Measurements from ENCODE around the gene SENP1.

The SENP1 gene

DNA sequence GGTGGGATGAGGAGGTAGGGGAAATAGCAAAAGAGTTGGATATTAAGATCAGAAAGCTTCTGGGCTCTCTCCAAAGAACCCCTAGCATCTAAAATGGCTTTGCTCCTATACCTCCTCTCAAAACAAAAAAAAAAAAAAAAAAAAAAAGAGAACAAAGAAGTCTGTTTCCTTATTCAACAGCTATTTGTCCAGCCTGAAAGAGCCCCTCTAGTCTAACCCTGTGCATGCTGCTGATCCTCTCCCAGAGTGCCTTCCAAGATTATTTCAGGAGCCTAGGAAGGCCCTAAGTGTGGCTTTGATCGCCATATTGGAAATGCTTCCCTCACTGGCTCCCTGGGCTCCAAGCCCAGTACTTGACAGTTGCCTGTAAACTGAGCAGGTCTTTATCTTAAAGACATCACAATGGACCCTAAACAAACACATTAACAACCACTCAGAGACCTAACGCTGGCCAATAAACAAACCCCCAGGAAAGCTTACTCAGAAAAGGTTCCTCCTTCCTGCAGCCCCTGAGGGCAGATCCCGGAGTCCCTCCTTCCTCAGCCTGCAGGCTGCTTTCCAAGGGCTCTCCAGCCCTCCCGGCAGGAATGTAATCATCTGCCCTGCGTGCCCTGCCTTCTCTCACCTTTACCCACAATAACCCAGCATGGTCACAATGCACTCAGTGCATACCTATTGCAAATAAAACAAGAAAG lies 84.2 kb downstream of the SENP1 start:
- no peaks in the 10 kb centered on the region for H3K36me3 ChIP-seq
- peaks cover 0 to 6% (median 3%) of the 10 kb centered on the region in 10 experiments; a peak in 13 of 20 replicates for H3K4me1 ChIP-seq
- H3K4me3 ChIP-seq: no peak overlapping the region
- no peak overlapping the region for H3K4me2 ChIP-seq
- no peak for TF ChIP-seq Cebpa-rat (IDR thresholded peaks at IDR 0.05)
- H3K9me3 ChIP-seq (replicated peaks in 1 of 11): no peaks in the 10 kb centered on the region
- no peaks in the 10 kb centered on the region for H3K27me3 ChIP-seq
- H3K9ac ChIP-seq: no peak overlapping the region
- no peaks in the 10 kb centered on the region for H4K20me1 ChIP-seq
- H3K27ac ChIP-seq: no peak overlapping the region

- Histone ChIP-seq H3K36me3 (no peaks in the 10 kb centered on the region), H4K20me1 (no peaks in the 10 kb centered on the region), H3K27ac (no peak overlapping the region), H3K9me3 (replicated peaks in 1 of 11) (no peaks in the 10 kb centered on the region), H3K9ac (no peak overlapping the region), H3K4me2 (no peak overlapping the region), H3K27me3 (no peaks in the 10 kb centered on the region), H3K4me1 (peaks cover 0 to 4% (median 0%) of the 10 kb centered on the region in 10 experiments; a peak in 1 of 20 replicates), H3K4me3 (no peak overlapping the region)
- no peak for TF ChIP-seq Cebpa-rat (IDR thresholded peaks at IDR 0.05)
Observed at GRCh38 chr12:48019639-48020265, 86.1 kb downstream of the SENP1 start.

DNA sequence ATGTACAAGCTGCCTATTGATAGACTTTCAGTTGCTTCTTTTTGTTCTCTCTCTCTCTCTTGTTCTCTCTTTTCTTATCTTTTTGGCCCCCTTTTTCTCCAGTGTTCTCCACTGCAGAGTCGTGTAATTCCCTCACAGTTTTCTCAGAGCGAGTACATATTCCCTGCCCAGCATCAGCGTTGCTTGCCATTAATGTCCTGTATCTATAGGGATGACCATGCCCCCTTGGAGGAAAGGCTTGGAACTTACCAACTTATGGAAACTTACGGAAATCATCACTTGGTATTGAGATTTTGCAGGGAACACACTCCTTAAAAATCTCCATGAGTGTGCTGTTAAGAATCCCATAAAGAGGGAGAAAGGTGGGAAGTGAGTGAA lies 87.3 kb downstream of the SENP1 start:
- no peaks in the 10 kb centered on the region for H4K20me1 ChIP-seq
- H3K36me3 ChIP-seq: no peaks in the 10 kb centered on the region
- H3K4me1 ChIP-seq: peaks cover 0 to 4% (median 0%) of the 10 kb centered on the region in 10 experiments; a peak in 1 of 20 replicates
- H3K27me3 ChIP-seq: no peaks in the 10 kb centered on the region
- no peak for TF ChIP-seq Cebpa-rat (IDR thresholded peaks at IDR 0.05)
- no peak overlapping the region for H3K9ac ChIP-seq
- no peaks in the 10 kb centered on the region for H3K9me3 ChIP-seq (replicated peaks in 1 of 11)
- no peak overlapping the region for H3K4me3 ChIP-seq
- H3K4me2 ChIP-seq: no peak overlapping the region
- no peak overlapping the region for H3K27ac ChIP-seq

- no peak overlapping the region for H3K9ac ChIP-seq
- H3K36me3 ChIP-seq: no peaks in the 10 kb centered on the region
- no peak overlapping the region for H3K4me2 ChIP-seq
- no peaks in the 10 kb centered on the region for H4K20me1 ChIP-seq
- no peaks in the 10 kb centered on the region for H3K9me3 ChIP-seq (replicated peaks in 1 of 11)
- TF ChIP-seq Cebpa-rat (IDR thresholded peaks at IDR 0.05): no peak
- H3K27me3 ChIP-seq: no peaks in the 10 kb centered on the region
- no peak overlapping the region for H3K27ac ChIP-seq
- H3K4me3 ChIP-seq: no peak overlapping the region
- H3K4me1 ChIP-seq: peaks cover 0 to 4% (median 0%) of the 10 kb centered on the region in 10 experiments; a peak in 1 of 20 replicates
Observed at GRCh38 chr12:48017921-48018617, 87.8 kb downstream of the SENP1 start.

GRCh38 chr12:48017496-48017895 lies 88.4 kb downstream of the SENP1 start:
- no peak for TF ChIP-seq Cebpa-rat (IDR thresholded peaks at IDR 0.05)
- no peaks in the 10 kb centered on the region for H3K9me3 ChIP-seq (replicated peaks in 1 of 11)

DNA sequence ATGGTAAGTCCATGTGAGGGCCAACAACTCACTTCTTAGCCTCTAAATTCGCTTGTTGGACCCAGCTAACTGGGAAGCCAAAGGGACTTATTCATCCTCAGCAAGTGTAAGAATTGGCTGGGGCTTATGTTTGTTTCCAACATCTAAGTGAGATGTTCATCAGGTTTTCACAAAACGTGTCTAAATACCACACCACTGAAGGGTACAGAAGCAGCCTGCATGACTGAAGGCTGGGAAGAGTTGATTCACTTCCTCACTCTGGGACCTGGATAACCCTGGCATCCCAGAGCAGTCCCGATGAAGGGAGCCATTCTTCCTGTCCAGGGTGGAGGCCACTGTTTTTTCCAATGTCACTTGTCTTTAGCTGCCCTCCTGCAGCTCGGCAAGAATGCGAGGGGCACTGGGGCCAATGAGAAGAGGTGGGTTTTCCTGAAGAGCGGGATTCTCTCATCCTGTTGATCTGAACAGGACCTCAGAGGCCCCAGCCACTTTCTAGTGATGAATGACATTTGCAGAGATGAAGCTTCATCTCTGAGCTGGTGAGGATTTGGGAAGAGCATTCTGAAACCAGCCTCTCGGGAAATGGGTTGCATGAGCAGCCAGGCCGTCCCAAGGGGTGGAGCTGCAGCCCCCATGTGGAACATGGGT lies 89.4 kb downstream of the SENP1 start:
- H3K36me3 ChIP-seq: no peaks in the 10 kb centered on the region
- H3K4me2 ChIP-seq: no peak overlapping the region
- H3K27ac ChIP-seq: no peak overlapping the region
- H3K4me3 ChIP-seq: no peak overlapping the region
- H3K27me3 ChIP-seq: no peaks in the 10 kb centered on the region
- no peak for TF ChIP-seq Cebpa-rat (IDR thresholded peaks at IDR 0.05)
- H3K9me3 ChIP-seq (replicated peaks in 1 of 11): no peaks in the 10 kb centered on the region
- no peak overlapping the region for H3K9ac ChIP-seq
- no peaks in the 10 kb centered on the region for H4K20me1 ChIP-seq
- H3K4me1 ChIP-seq: peaks cover 0 to 4% (median 0%) of the 10 kb centered on the region in 10 experiments; a peak in 1 of 20 replicates

More at GRCh38 chr12:48017496-48017895, 88.4 kb downstream of the SENP1 start:
- H3K36me3 ChIP-seq: no peaks in the 10 kb centered on the region
- H3K4me1 ChIP-seq: peaks cover 0 to 4% (median 0%) of the 10 kb centered on the region in 10 experiments; a peak in 1 of 20 replicates
- H3K4me2 ChIP-seq: no peak overlapping the region
- H4K20me1 ChIP-seq: no peaks in the 10 kb centered on the region
- H3K27me3 ChIP-seq: no peaks in the 10 kb centered on the region
- no peak overlapping the region for H3K9ac ChIP-seq
- H3K4me3 ChIP-seq: no peak overlapping the region
- no peak overlapping the region for H3K27ac ChIP-seq

DNA sequence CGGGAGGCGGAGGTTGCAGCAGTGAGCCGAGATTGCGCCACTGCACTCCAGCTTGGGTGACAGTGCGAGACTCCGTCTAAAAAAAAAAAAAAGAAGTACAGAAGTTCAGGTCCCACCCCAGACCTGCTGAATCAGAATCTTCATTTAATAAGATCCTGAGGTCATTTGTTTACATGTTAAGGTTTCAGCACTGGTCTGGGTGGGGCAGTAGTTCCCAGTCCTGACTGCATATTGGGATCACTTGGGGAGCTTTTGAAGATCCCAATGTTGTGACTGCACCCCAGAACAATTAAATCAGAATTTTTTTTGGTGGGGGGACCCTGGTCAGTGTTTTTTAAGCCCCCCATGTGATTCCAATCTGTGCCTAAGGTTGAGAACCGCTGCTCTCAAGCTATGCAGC lies 89.9 kb downstream of the SENP1 start:
- no peak overlapping the region for H3K4me2 ChIP-seq
- no peak overlapping the region for H3K4me3 ChIP-seq
- peaks cover 0 to 4% (median 0%) of the 10 kb centered on the region in 10 experiments; a peak in 1 of 20 replicates for H3K4me1 ChIP-seq
- H3K36me3 ChIP-seq: no peaks in the 10 kb centered on the region
- H3K9ac ChIP-seq: no peak overlapping the region
- H4K20me1 ChIP-seq: no peaks in the 10 kb centered on the region
- H3K9me3 ChIP-seq (replicated peaks in 1 of 11): no peaks in the 10 kb centered on the region
- no peaks in the 10 kb centered on the region for H3K27me3 ChIP-seq
- TF ChIP-seq Cebpa-rat (IDR thresholded peaks at IDR 0.05): no peak
- no peak overlapping the region for H3K27ac ChIP-seq

DNA sequence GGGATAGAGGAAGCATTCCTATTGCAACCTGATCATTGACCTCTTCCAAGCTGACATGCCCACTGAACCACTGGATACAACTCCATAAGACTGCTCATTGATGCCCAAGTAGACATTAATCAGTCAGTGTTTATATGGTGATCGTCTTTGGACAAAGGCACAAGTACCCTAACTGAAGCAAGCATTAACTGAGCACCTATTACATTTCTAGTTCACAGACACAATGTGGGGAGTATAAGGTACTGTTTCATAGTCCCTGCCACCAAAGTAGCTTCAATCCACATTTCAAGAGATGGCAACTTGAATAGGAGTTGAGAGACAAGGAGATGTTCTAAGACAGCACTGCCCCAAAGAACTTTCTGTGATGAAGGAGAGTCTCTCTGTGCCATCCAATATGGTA lies 90.8 kb downstream of the SENP1 start:
- no peaks in the 10 kb centered on the region for H4K20me1 ChIP-seq
- peaks cover 0 to 9% (median 0%) of the 10 kb centered on the region in 10 experiments; a peak in 3 of 20 replicates for H3K4me1 ChIP-seq
- H3K9me3 ChIP-seq (replicated peaks in 1 of 11): no peaks in the 10 kb centered on the region
- H3K4me2 ChIP-seq: no peak overlapping the region
- H3K4me3 ChIP-seq: no peak overlapping the region
- no peaks in the 10 kb centered on the region for H3K27me3 ChIP-seq
- no peak for TF ChIP-seq Cebpa-rat (IDR thresholded peaks at IDR 0.05)
- H3K36me3 ChIP-seq: no peaks in the 10 kb centered on the region
- no peak overlapping the region for H3K9ac ChIP-seq
- H3K27ac ChIP-seq: no peak overlapping the region

DNA sequence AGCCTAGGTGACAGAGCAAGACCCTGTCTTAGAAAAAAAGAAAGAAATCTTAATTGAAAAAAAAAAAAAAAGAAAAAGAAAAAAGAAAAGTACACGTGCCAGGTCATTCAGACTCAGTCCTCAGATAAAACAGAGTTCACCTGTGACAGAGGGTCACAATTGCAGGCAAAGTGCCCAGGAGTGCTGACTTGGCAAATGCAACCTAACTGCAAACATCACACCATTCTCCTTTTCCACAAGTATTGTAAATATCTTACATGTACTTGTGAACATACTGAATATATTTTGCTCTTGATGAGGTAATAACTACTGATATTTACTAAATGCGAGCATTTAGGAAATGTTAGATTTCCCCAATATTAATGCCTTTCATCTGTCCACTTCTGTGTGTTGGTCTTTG lies 92.6 kb downstream of the SENP1 start:
- TF ChIP-seq Cebpa-rat (IDR thresholded peaks at IDR 0.05): no peak
- Histone ChIP-seq H3K9ac (no peak overlapping the region), H3K4me2 (no peak overlapping the region), H3K4me1 (peaks cover 0 to 11% (median 0%) of the 10 kb centered on the region in 10 experiments; a peak in 3 of 20 replicates), H3K9me3 (replicated peaks in 1 of 11) (no peaks in the 10 kb centered on the region), H3K4me3 (no peak overlapping the region), H4K20me1 (no peaks in the 10 kb centered on the region), H3K36me3 (no peaks in the 10 kb centered on the region), H3K27ac (no peak overlapping the region), H3K27me3 (peaks cover 0 to 8% (median 0%) of the 10 kb centered on the region in 11 experiments; a peak in 4 of 22 replicates)
